HG03432 (cell line): Measurements from ENCODE around the gene ALDH5A1.

ENCODE experiments used
- ATAC-seq: cut with Tn5 transposase; IDR thresholded peaks from one replicate; pipeline ENCODE4 v1.9.1; 2021; ENCODE audit warnings: mild to moderate bottlenecking, moderate library complexity; ENCODE audit not compliant: unreplicated experiment

Gene ALDH5A1

DNA sequence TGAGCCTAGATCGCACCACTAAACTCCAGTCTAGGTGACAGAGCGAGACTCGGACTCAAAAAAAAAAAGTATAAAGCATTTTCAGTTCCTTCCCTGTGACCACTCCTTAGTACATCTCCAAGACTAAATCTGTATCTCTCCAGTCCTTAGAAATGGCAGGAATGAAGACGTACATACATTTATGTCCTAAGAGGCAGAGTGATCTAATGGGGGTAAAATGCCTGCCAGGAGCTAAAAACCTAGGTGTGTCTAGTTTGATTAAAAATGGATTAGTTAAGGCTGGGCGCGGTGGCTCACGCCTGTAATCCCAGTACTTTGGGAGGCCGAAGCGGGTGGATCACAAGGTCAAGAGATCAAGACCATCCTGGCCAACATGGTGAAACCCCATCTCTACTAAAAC is 70.4 kb downstream of the ALDH5A1 start:
- ATAC-seq: no peak

DNA sequence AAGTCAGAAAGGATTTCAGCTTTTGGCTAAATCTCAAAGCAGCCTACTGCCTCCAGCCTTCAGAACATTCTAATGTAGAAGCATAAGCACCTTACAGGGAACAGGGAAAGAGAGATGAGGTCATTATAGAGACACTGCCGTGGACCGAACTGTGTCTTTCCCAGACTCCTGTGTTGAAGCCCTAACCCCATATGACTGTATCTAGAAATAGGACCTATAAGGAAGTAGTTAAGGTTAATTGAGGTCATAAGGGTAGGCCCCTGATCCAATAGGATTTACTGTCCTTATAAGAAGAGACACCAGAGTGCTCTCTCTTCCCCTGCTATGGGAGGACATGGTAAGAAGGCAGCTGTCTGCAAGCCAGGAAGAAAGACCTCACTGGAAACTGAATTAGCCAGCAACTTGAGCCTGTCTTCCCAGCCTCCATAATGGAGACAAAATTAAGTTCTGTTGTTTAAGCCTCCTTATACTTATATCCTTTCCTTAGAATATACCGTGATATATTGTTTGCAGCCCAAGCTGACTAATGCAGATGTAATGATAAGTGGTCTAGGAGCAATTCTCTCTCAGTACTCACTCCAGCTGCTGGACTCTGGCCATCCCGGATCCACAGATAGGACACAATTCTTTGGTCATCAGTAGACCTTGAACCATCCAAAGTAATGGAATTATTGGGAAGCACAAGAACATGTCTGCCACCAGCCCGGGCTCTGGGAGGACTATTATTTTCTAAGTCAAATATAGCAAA is 71.4 kb downstream of the ALDH5A1 start:
- ATAC-seq: no peak

DNA sequence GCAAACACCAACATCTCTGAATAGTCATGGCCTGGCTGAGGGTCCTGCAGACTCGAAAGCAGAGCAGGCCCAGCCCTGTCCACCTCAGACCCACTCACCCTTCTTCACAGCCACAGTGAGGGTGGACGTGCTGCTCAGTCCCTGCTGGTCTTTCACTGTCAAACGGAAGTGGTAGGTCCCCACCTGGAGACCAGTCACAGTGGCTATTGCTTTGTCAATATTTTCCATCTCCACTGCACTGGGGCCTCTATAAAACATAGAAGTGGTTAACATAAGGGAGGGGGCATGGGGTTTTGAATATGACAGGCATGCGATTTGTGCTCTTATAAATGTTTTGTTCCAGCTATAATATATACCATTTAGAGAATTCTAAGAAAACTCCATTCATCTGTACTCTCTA is 73.9 kb downstream of the ALDH5A1 start:
- no peak for ATAC-seq

DNA sequence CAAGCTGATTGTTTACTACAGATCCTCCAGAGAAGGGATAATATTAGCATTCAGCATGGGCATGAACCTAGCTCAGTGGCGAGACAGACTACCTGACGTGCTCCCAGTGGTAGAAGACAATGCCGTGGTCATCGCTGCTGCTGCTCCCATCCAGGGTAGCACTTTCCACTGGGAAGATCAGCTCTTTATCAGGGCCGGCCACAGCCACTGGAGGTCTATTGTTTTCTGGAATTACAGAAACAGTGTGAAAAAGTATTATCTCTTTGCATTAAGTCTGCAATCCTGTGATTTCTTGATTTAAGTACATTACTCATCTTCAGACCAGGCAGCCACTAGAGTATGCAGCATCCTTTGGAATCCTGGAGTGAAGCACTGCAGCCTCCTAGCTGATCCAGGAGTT is 75.0 kb downstream of the ALDH5A1 start:
- ATAC-seq: no peak

DNA sequence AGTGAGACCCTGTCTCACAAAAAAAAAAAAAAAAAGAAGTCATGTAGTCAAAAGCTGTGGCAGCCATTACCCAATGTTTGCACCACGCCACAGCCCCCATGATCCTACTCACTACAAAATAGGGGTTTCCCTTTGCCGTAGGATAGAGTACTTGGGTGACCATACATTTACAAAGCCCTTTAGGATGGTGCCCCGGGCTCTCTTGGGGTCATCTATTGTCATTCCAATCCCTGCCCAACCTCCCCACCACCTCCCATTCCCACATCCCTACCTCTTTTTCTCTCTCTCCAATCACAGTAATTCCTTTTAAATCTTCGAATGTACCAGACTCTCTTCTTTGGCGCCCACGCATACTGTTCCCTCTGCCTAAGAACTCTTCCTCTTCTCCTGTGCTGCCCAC is 76.6 kb downstream of the ALDH5A1 start:
- no peak for ATAC-seq

DNA sequence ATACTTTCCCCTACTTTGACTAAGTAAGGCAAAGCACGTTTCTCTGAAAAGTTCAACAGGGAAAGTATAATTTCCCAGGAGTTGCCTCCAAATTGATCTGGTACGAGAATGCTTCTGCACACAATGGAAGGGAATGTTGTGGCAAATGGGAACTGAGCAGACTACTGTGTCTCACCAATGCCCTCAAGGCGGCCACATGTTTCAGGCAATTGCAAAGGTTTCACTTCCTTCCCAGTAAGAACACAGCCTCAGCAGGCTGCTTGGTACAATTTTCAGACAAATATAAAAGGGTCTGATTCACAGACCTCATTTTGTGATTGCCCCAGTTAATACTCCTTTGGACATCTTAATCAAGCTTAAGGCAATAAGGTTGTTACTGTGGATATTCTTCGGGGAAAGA is 80.0 kb downstream of the ALDH5A1 start:
- peak; percentile 88 for ATAC-seq

DNA sequence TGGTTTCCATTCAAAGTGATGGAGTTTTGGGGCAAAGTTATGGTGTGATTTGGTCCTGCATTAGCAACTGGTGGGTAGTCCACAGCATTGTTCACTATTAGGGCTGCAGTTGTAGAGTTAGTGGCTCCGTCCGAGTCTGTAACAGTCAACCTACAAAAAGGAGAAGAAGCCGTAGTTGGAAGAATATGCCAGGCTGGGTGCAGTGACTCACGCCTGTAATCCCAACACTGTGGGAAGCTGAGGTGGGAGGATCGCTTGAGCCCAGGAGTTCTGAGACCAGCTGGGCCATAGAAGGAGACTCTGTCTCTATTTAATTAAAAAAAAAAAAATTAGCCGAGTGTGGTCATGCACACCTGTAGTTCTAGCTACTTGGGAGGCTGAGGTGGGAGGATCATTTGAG is 81.7 kb downstream of the ALDH5A1 start:
- ATAC-seq: no peak

DNA sequence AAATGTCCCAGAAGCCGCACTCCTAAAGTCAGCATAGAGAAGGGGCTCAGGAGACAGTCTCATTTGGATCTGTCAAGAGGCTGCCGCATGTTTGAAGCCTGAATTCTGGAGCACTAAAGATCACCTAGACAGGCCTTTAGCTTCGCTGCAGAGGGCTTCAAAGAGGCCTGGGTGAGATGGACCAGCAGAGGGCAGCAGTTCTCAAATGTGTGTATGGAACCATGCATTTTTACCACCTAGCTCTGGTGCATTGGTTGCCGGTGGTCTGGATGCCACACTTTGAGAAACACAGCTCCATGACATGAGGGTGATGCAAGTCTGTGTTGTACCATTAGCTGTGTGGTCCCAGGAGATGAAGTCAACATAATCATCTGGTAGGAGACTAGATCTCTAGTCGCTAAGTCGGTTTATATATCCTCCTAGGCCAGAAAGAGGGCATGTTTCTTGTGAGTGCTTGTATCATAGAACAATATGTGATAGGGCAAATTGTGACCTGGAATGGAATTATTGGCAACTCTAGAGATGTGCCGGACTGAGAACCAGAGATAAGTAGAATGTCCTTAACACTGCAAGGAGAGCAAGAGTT is 86.4 kb downstream of the ALDH5A1 start:
- ATAC-seq: peak; percentile 77

DNA sequence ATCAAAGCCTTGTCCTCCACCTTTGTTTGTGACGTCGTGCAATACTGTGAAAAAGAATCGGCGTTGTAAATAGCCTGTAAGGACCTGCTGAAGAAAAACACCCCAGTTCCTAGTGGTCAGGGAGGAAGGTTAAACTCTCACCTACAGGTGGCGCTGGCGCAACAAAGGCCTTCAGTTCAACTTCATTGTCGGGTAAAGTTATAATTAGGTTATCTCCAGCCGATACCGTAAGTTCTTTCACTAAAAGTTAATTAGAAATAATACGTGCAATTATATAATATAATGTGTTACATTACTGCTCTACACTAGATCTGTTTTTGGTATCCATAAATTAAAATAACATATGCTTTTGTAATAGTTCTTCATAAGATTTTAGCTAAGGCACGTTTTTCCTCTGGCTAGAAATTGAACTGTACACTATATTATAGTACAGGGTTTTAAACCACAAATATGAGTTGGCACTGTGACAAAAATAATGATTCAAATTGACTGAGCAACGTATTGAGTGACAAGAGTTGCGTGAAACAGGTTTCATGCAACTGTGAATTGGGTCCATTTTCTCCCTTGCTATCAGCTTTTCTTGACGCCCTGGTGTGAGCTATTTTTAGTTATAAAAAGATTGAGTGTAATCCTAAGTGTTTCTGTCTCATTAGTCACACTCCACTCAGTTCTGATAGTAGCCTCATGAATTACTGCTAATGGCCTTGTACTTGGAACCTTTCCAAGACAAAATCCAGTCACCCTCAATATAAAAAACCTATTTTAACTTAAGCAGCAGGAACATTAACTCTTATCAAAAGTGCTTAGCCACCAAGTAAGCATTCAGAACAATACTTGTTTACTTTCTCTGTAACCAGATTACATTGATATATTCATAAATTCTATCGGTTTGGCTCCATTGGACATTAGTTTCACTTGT is 89.0 kb downstream of the ALDH5A1 start:
- ATAC-seq: peak; percentile 85

DNA sequence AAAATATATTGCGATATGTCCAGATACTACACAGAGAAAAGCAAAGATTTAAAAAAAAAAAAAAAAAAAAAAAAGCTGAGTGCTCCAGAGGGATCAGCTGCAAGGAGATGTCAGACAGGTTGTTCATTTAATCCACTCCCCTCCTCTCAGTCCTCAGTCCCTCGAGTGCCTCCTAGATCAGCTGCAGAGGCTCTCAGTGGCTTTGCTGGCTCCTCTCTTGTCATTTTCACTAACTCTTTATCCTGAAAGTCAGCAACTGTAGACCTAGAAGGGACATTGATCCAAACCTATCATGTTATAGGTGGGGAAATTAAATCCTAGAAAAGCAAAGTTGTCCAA is 89.6 kb downstream of the ALDH5A1 start:
- ATAC-seq: no peak
